HepG2 (cell line): ENCODE data around the gene DNAJC21. TPM values are rescaled to one million over a fixed set of nuclear protein-coding genes. Genes with fewer than 3 reads are reported as not detected.

Experiments
- ATF2 ChIP-seq: sonication (generic); formaldehyde crosslinking; IDR thresholded peaks from 2 replicates; pipeline ENCODE4 v1.4.0; 2020; ENCODE audit warnings: missing genetic modification reagents
- DRAP1 ChIP-seq: IDR thresholded peaks from 2 replicates; pipeline ENCODE4 v1.6.1; 2016; ENCODE audit warnings: missing genetic modification reagents, missing compliant biosample characterization
- E2F5 ChIP-seq: sonication (generic); formaldehyde crosslinking; conservative IDR thresholded peaks from 2 replicates; pipeline ENCODE4 v1.4.0; 2020; ENCODE audit warnings: missing genetic modification reagents
- ELF3 ChIP-seq: IDR thresholded peaks from 2 replicates; pipeline ENCODE4 v1.6.1; 2016; ENCODE audit warnings: missing genetic modification reagents, missing compliant biosample characterization
- ETV5 ChIP-seq: IDR thresholded peaks from 2 replicates; pipeline ENCODE4 v1.6.1; 2018; ENCODE audit warnings: missing biosample characterization, missing genetic modification reagents, inconsistent platforms, borderline replicate concordance
- FOXK2 ChIP-seq: fragments of 450-650 bp; IDR thresholded peaks from 2 replicates; pipeline ENCODE4 v1.6.1; 2016
- GPBP1L1 ChIP-seq: sonication (generic); formaldehyde crosslinking; IDR thresholded peaks from 2 replicates; pipeline ENCODE4 v1.5.0; 2020; ENCODE audit warnings: mild to moderate bottlenecking, missing genetic modification reagents
- GPN1 ChIP-seq: sonication (generic); formaldehyde crosslinking; IDR thresholded peaks from 2 replicates; pipeline ENCODE4 v1.5.1; 2020; ENCODE audit warnings: missing genetic modification reagents, borderline replicate concordance
- HDAC1 ChIP-seq: sonication (generic); formaldehyde crosslinking; IDR thresholded peaks from 2 replicates; pipeline ENCODE4 v1.5.1; 2020; ENCODE audit warnings: mild to moderate bottlenecking, missing genetic modification reagents
- KDM4B ChIP-seq: sonication (generic); formaldehyde crosslinking; IDR thresholded peaks from 2 replicates; pipeline ENCODE4 v1.4.0; 2020; ENCODE audit warnings: missing genetic modification reagents
- KLF16 ChIP-seq, 2 experiments: sonication (generic) in 1 of 2; formaldehyde crosslinking in 1 of 2; IDR thresholded peaks; 2 replicates each; pipeline versions ENCODE4 v1.6.1 to v1.8.0; 2016 to 2023; ENCODE audit warnings: missing genetic modification reagents in 2 of 2, missing compliant biosample characterization in 1 of 2
- MED13 ChIP-seq: sonication (generic); formaldehyde crosslinking; IDR thresholded peaks from 2 replicates; pipeline ENCODE4 v1.5.0; 2020; ENCODE audit warnings: missing genetic modification reagents
- POLR2G ChIP-seq: fragments of 200-400 bp; formaldehyde crosslinking; IDR thresholded peaks from 2 replicates; pipeline ENCODE4 v1.6.1; 2018; ENCODE audit warnings: mild to moderate bottlenecking, low read depth, low read length, moderate library complexity
- RAD51 ChIP-seq: fragments of 450-650 bp; IDR thresholded peaks from 2 replicates; pipeline ENCODE4 v1.6.1; 2016; ENCODE audit warnings: borderline replicate concordance
- SRSF4 ChIP-seq: fragments of 200-400 bp; formaldehyde crosslinking; IDR thresholded peaks from one replicate; pipeline ENCODE4 v1.6.1; 2018; ENCODE audit warnings: mild to moderate bottlenecking, low read depth, low read length, moderate library complexity; ENCODE audit not compliant: poor library complexity, severe bottlenecking
- ZBTB25 ChIP-seq: IDR thresholded peaks from 2 replicates; pipeline ENCODE4 v1.6.1; 2018; ENCODE audit warnings: missing genetic modification reagents
- ZBTB43 ChIP-seq: sonication (generic); formaldehyde crosslinking; conservative IDR thresholded peaks from 2 replicates; pipeline ENCODE4 v1.4.0; 2020; ENCODE audit warnings: missing genetic modification reagents
- ZFY ChIP-seq: sonication (generic); formaldehyde crosslinking; IDR thresholded peaks from 2 replicates; pipeline ENCODE4 v1.4.0; 2020; ENCODE audit warnings: missing genetic modification reagents
- ZNF605 ChIP-seq: sonication (generic); formaldehyde crosslinking; IDR thresholded peaks from 2 replicates; pipeline ENCODE4 v1.8.0; 2022; ENCODE audit warnings: mild to moderate bottlenecking, missing genetic modification reagents
- ZNF710 ChIP-seq: sonication (generic); formaldehyde crosslinking; IDR thresholded peaks from 2 replicates; pipeline ENCODE4 v1.5.0; 2020; ENCODE audit warnings: mild to moderate bottlenecking, missing genetic modification reagents, borderline replicate concordance
- ZNF83 ChIP-seq: sonication (generic); formaldehyde crosslinking; IDR thresholded peaks from 2 replicates; pipeline ENCODE4 v1.4.0; 2020; ENCODE audit warnings: missing genetic modification reagents, mild to moderate bottlenecking, borderline replicate concordance
- polyA plus RNA-seq, 8 experiments: library from polyadenylated mRNA; depleted of rRNA in 3 of 8; stranded (reverse) in 7 of 8; unstranded in 1 of 8; fragments of >200 nt; fragmentation: Illumina TruSeq in 4 of 8; extraction: Trizol in 4 of 8; gene quantifications; 2 replicates each; pipeline versions ENCODE4 v1.2.1 to v1.2.3, GENCODE V29; 2011 to 2016; ENCODE audit warnings: low read depth in 4 of 8, missing spikeins in 1 of 8, mixed read lengths in 1 of 8; ENCODE audit not compliant: insufficient read depth in 1 of 8
- total RNA-seq, 5 experiments: library from RNA; depleted of rRNA; stranded (reverse); fragments of >200 nt; fragmentation: Illumina TruSeq; extraction: Trizol; gene quantifications; 2 replicates each; pipeline ENCODE4 v1.2.3, GENCODE V29; 2016; ENCODE audit warnings: low read depth in 1 of 5

Gene DNAJC21
- total and polyA plus RNA-seq, 2 of the 13 experiments (the other 11 are each of a cell fraction or from before 2014, with no cell fraction given) = 10.9 to 41.6 TPM

GRCh38 chr5:34929720-34930461 is 532 bp downstream of the DNAJC21 start (continued):
- TF ChIP-seq GPBP1L1 (no peak), SRSF4 (no peak), ZBTB43 (CRISPR knock-in tag) (no peak), FOXK2 (no peak), ZNF605 (CRISPR knock-in tag) (no peak), KLF16 (CRISPR knock-in tag; IDR thresholded peaks at IDR 0.05) (0 out of 4 replicates have a peak, but pooled peaks of 1 of the 2 experiments have one; percentile 46), ETV5 (no peak), E2F5 (CRISPR knock-in tag) (no peak), KDM4B (CRISPR knock-in tag) (no peak), ELF3 (CRISPR knock-in tag) (peak; percentile 18; the same call in 1 of the 2 replicates), ZBTB25 (CRISPR knock-in tag) (peak; percentile 9; the same call in 1 of the 2 replicates), HDAC1 (CRISPR knock-in tag) (peak; percentile 43), ZNF710 (CRISPR knock-in tag) (no peak), ZFY (peak; percentile 80), ATF2 (CRISPR knock-in tag) (no peak), DRAP1 (peak; percentile 26; the same call in 1 of the 2 replicates), RAD51 (no peak), GPN1 (no peak), POLR2G (peak; percentile 82), ZNF83 (CRISPR knock-in tag) (no peak; the same call in 1 of the 2 replicates), MED13 (CRISPR knock-in tag) (peak; percentile 44; the same call in 1 of the 2 replicates)
